Measurements from ENCODE around the gene ERC1. TPM values are rescaled to one million over a fixed set of nuclear protein-coding genes. Genes with fewer than 3 reads are reported as not detected.

ERC1 gene
- total and polyA plus RNA-seq, 2 experiments from 2014 or later, result 18.4 to 29.7 TPM

DNA sequence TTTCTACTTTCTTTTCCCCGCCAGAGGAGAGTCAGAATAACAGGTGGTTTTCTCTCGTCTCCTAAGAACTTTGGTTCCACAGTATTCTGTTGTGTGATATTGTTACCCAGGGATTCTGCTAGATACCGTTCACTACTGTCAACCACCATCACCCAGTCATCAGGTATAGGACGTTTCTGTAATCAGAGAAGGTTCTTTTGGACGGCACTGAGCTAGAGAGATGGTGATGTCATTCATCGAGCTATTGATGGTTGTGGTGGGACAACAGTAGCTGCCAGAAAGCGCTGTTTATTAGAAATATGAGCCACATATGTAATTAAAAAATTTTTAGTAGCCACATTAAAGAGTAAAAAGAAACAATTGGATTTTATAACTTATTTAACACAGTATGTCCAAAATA is 17.0 kb downstream of the ERC1 start:
- Histone ChIP-seq H3K4me3 (no peak overlapping the region), H3K36me3 (replicated peaks; ENCODE audit: insufficient read depth, low read depth) (no peaks in the 10 kb centered on the region), H3K9me2 (replicated peaks; ENCODE audit: insufficient read depth) (no peaks in the 10 kb centered on the region), H2AFZ (no peak overlapping the region), H3K27me3 (no peaks in the 10 kb centered on the region), H3K4me2 (no peak overlapping the region), H3K79me2 (peaks cover 74% of the 10 kb centered on the region), H3K9me3 (ENCODE audit: low read depth) (no peaks in the 10 kb centered on the region), H4K20me1 (ENCODE audit: insufficient read depth, poor library complexity, severe bottlenecking) (peaks cover 9% of the 10 kb centered on the region), H3K27ac (no peak overlapping the region), H3K4me1 (ENCODE audit: insufficient read depth) (no peaks in the 10 kb centered on the region)
- 92% methylated on average over 7 of the region's 7 CpGs for WGBS (ENCODE audit: low lambda C conversion rate, missing lambda C conversion rate)
- TF ChIP-seq EZH2 (IDR thresholded peaks at IDR 0.05; ENCODE audit: borderline replicate concordance) (no peak), EZH2phosphoT487 (IDR thresholded peaks at IDR 0.05; ENCODE audit: low read depth, severe bottlenecking, unreplicated experiment) (no peak)
- TF ChIP-seq, protein P1, sequence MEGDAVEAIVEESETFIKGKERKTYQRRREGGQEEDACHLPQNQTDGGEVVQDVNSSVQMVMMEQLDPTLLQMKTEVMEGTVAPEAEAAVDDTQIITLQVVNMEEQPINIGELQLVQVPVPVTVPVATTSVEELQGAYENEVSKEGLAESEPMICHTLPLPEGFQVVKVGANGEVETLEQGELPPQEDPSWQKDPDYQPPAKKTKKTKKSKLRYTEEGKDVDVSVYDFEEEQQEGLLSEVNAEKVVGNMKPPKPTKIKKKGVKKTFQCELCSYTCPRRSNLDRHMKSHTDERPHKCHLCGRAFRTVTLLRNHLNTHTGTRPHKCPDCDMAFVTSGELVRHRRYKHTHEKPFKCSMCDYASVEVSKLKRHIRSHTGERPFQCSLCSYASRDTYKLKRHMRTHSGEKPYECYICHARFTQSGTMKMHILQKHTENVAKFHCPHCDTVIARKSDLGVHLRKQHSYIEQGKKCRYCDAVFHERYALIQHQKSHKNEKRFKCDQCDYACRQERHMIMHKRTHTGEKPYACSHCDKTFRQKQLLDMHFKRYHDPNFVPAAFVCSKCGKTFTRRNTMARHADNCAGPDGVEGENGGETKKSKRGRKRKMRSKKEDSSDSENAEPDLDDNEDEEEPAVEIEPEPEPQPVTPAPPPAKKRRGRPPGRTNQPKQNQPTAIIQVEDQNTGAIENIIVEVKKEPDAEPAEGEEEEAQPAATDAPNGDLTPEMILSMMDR (IDR thresholded peaks at IDR 0.05; ENCODE audit: poor library complexity), result no peak
- no peak for DNase-seq (ENCODE audit: low spot score)

DNA sequence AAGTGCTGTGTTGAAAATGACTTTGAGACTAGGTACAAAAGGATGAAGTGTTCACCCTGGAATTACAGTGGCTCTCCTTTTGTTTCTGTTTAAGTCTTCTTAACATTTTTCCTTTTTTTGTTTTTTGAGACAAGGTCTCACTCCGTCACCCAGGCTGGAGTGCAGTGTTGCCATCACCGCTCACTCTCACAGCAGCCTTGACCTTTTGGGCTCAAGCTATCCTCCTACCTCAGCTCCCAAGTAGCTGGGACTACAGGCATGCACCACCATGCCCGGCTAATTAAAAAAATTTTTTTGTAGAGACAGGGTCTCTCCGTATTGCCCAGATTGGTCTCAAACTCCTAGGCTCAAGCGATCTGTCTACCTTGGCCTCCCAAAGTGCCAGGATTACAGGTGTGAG is 20.1 kb downstream of the ERC1 start:
- Histone ChIP-seq H2AFZ (no peak overlapping the region), H3K79me2 (peaks cover 73% of the 10 kb centered on the region), H3K9me2 (replicated peaks; ENCODE audit: insufficient read depth) (no peaks in the 10 kb centered on the region), H3K4me2 (no peak overlapping the region), H3K9me3 (ENCODE audit: low read depth) (no peaks in the 10 kb centered on the region), H3K4me3 (no peak overlapping the region), H3K27me3 (no peaks in the 10 kb centered on the region), H3K4me1 (ENCODE audit: insufficient read depth) (no peaks in the 10 kb centered on the region), H3K27ac (no peak overlapping the region), H3K36me3 (replicated peaks; ENCODE audit: insufficient read depth, low read depth) (no peaks in the 10 kb centered on the region), H4K20me1 (ENCODE audit: insufficient read depth, poor library complexity, severe bottlenecking) (peaks cover 9% of the 10 kb centered on the region)
- DNase-seq (ENCODE audit: low spot score), result no peak
- WGBS (ENCODE audit: low lambda C conversion rate, missing lambda C conversion rate), result 96% methylated on average over 5 of the region's 5 CpGs
- no peak for TF ChIP-seq EZH2 (IDR thresholded peaks at IDR 0.05; ENCODE audit: borderline replicate concordance)
- no peak for TF ChIP-seq EZH2phosphoT487 (IDR thresholded peaks at IDR 0.05; ENCODE audit: low read depth, severe bottlenecking, unreplicated experiment)
- TF ChIP-seq, protein P1 (IDR thresholded peaks at IDR 0.05; ENCODE audit: poor library complexity), result no peak

DNA sequence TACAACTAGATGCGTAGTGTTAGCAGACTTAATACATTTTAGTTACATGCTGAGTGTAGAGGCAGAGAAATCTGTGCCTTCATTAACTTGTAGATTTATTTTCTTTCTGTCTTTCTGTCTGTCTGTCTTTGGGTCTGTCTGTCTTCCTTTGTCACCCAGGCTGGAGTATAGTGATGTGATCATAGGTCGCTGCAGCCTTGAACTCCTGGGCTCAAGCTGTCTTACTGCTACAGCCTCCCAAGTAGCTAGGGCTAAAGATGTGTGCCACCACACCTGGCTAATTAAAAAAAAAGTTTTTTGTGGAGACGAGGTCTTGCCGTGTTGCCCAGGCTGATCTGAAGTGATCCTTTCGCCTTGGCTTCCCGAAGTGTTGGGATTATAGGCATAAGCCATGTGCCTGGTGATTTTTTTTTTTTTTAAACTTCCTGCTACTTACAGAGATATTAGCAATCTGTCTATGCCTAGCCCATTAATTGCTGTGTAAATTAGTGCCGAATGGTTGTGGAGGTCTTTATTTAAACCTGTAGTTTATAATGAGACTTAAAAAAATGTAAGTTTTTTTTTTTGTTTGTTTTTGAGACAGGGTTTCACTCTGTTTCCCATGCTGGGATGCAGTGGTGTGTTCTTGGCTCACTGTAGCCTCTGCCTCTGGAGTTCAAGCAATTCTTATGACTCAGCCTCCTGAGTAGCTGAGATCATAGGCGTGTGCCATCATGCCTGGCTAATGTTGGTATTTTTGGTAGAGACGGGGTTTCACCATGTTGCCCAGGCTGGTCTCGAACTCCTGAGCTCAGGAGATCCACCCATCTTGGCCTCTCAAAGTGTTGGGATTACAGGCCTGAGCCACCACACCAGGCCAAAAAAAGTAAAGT is 22.8 kb downstream of the ERC1 start:
- Histone ChIP-seq H4K20me1 (ENCODE audit: insufficient read depth, poor library complexity, severe bottlenecking) (peaks cover under 1% of the 10 kb centered on the region), H3K4me1 (ENCODE audit: insufficient read depth) (no peaks in the 10 kb centered on the region), H3K79me2 (peaks cover 77% of the 10 kb centered on the region), H3K27me3 (no peaks in the 10 kb centered on the region), H3K9me3 (ENCODE audit: low read depth) (no peaks in the 10 kb centered on the region), H3K4me2 (no peak overlapping the region), H2AFZ (no peak overlapping the region), H3K36me3 (replicated peaks; ENCODE audit: insufficient read depth, low read depth) (no peaks in the 10 kb centered on the region), H3K9me2 (replicated peaks; ENCODE audit: insufficient read depth) (no peaks in the 10 kb centered on the region), H3K27ac (peak overlapping the region; percentile 36), H3K4me3 (no peak overlapping the region)
- 91% methylated on average over 10 of the region's 10 CpGs for WGBS (ENCODE audit: low lambda C conversion rate, missing lambda C conversion rate)
- no peak for TF ChIP-seq EZH2phosphoT487 (IDR thresholded peaks at IDR 0.05; ENCODE audit: low read depth, severe bottlenecking, unreplicated experiment)
- no peak for TF ChIP-seq EZH2 (IDR thresholded peaks at IDR 0.05; ENCODE audit: borderline replicate concordance)
- TF ChIP-seq, protein P1 (IDR thresholded peaks at IDR 0.05; ENCODE audit: poor library complexity), result no peak
- DNase-seq (ENCODE audit: low spot score), result peak; percentile 13

All from hepatocyte (in vitro differentiated cells).